Measurements from ENCODE around the gene ERLEC1. TPM values are rescaled to one million over a fixed set of nuclear protein-coding genes. Genes with fewer than 3 reads are reported as not detected.

The ERLEC1 gene
- total RNA-seq, 1 donor from 2014 or later, result 59.7 TPM

- TF ChIP-seq CTCF (IDR thresholded peaks at IDR 0.05), result no peak
- no peak overlapping the region for H3K4me3 ChIP-seq
- H3K27ac ChIP-seq, result no peak overlapping the region
- peak; percentile 77 to 94 for ATAC-seq
- intact Hi-C loops (cut with DNase I), result no loop called here
- no peaks in the 10 kb centered on the region for H3K9me3 ChIP-seq
- H3K27me3 ChIP-seq (ENCODE audit: low read depth), result no peaks in the 10 kb centered on the region
- no peak for DNase-seq
- peaks cover 47% of the 10 kb centered on the region for H3K36me3 ChIP-seq
- H3K4me1 ChIP-seq, result peaks cover 42% of the 10 kb centered on the region
Observed at GRCh38 chr2:53793821-53794220, 7.0 kb downstream of the ERLEC1 start.

- H3K27me3 ChIP-seq (ENCODE audit: low read depth), result no peaks in the 10 kb centered on the region
- H3K4me1 ChIP-seq, result peaks cover 10% of the 10 kb centered on the region
- DNase-seq (no peak), ATAC-seq (no peak)
- no peak overlapping the region for H3K4me3 ChIP-seq
- TF ChIP-seq CTCF (IDR thresholded peaks at IDR 0.05), result no peak
- intact Hi-C loops (cut with DNase I), result no loop called here
- H3K9me3 ChIP-seq, result no peaks in the 10 kb centered on the region
- H3K36me3 ChIP-seq, result peaks cover 96% of the 10 kb centered on the region
- H3K27ac ChIP-seq, result no peak overlapping the region
Observed at GRCh38 chr2:53801547-53801946, 14.7 kb downstream of the ERLEC1 start.

DNA sequence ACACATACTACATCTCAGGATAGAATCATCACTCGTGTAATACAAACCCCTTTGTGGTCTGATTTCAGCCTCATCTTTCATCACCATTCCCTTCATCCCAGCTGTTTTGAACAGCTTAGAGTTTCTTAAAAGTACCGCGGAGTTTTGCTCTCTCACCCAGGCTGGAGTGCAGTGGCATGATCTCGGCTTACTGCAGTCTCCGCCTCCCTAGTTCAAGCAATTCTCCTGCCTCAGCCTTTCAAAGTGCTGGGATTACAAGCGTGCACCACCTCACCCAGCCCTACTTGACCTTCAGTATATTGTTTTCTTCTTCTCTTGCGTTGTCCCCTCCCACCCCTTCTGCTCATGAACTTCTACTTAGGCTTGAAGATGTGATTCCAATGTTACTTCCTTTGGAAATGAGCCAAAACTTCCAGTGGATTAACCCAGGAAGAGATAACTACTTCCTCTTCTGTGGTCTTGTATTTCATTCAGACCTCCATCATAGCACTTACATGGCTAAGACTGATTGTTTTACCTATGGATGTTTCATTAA, 15.8 kb downstream of the ERLEC1 start:
- H3K4me1 ChIP-seq, result peaks cover 10% of the 10 kb centered on the region
- no peak for ATAC-seq
- H3K4me3 ChIP-seq, result no peak overlapping the region
- no peaks in the 10 kb centered on the region for H3K9me3 ChIP-seq
- no peak for DNase-seq
- H3K27ac ChIP-seq, result no peak overlapping the region
- no peak for TF ChIP-seq CTCF (IDR thresholded peaks at IDR 0.05)
- H3K36me3 ChIP-seq, result peaks cover 96% of the 10 kb centered on the region
- no peaks in the 10 kb centered on the region for H3K27me3 ChIP-seq (ENCODE audit: low read depth)
- intact Hi-C loops (cut with DNase I), result no loop called here

- H3K27ac ChIP-seq, result no peak overlapping the region
- no peak for TF ChIP-seq CTCF (IDR thresholded peaks at IDR 0.05)
Observed at GRCh38 chr2:53811601-53812000, 24.8 kb downstream of the ERLEC1 start.

DNA sequence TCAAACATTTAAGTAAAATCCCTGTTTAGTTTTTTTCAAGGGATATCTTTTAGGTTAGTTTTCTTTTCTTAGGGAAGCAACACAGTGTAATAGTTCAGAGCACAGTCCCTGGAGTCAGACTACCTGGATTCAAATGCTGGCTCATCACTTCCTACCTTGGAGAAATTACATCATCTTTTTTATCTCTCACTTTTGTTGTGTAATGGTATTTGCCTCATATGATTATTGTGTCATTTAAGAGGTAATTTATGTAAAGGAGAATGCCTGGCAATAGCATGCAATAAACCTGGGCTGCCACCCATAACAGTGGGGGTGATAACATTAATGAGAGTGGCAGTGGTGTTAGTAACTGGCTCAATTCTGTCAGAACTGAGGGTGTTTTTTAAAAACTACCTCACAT, 26.3 kb downstream of the ERLEC1 start:
- DNase-seq (no peak), ATAC-seq (no peak)
- Histone ChIP-seq H3K9me3 (no peaks in the 10 kb centered on the region), H3K36me3 (peaks cover 100% of the 10 kb centered on the region), H3K4me3 (no peak overlapping the region), H3K4me1 (no peaks in the 10 kb centered on the region), H3K27me3 (ENCODE audit: low read depth) (no peaks in the 10 kb centered on the region), H3K27ac (no peak overlapping the region)
- intact Hi-C loops (cut with DNase I), result no loop called here
- no peak for TF ChIP-seq CTCF (IDR thresholded peaks at IDR 0.05)

More at GRCh38 chr2:53811601-53812000, 24.8 kb downstream of the ERLEC1 start:
- ATAC-seq (no peak), DNase-seq (no peak)
- no peaks in the 10 kb centered on the region for H3K4me1 ChIP-seq
- intact Hi-C loops (cut with DNase I), result no loop called here
- no peaks in the 10 kb centered on the region for H3K9me3 ChIP-seq
- no peak overlapping the region for H3K4me3 ChIP-seq
- H3K36me3 ChIP-seq, result peaks cover 100% of the 10 kb centered on the region
- H3K27me3 ChIP-seq (ENCODE audit: low read depth), result no peaks in the 10 kb centered on the region

Measured in lower lobe of right lung (tissue), 2 donors.